GM19240 (cell line): ENCODE results near the gene TRABD2B.

ENCODE experiments used
- DNase-seq: peaks from one replicate; pipeline ENCODE4 v3.0.0; 2011; ENCODE audit warnings: low spot score; ENCODE audit not compliant: insufficient read length

The TRABD2B gene

DNA sequence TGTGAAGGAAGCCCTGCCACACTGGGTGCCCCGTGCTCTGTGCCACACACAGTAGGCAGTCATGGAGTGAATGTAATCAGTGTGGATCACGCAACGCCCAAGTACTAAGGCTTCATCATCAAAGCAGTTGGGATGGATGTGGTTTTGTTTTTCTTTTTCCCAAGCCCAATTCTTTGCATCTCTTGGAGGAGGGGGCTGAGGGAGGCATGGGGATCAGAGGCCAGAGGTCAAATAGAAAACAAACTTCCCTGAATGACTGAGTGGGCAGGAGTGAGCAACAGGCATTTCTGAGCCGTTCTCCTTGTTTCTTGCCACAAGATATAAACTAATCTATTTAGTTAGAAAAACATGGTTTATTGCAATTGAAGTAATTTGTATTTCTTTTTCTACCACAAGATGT, 85.3 kb downstream of the TRABD2B start:
- no peak for DNase-seq

DNA sequence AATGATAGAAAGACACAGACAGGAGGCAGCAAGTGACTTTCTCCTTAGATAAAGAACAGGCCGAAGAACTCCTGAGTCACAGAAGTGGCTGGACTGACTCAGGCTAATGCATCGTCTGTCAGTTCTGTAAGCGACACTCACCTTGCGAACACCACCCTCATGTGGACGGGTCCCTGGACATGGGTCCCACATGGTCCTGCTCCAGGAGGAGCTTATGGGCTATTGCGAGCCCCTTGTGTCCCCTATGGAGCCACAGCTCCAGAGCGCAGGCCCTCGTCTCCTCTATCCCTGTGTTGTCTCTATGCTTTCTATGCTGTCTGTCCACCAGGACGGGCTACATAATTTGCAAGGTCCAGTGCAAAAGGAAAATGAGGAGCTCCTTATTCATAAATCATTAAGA, 85.8 kb downstream of the TRABD2B start:
- DNase-seq: no peak

DNA sequence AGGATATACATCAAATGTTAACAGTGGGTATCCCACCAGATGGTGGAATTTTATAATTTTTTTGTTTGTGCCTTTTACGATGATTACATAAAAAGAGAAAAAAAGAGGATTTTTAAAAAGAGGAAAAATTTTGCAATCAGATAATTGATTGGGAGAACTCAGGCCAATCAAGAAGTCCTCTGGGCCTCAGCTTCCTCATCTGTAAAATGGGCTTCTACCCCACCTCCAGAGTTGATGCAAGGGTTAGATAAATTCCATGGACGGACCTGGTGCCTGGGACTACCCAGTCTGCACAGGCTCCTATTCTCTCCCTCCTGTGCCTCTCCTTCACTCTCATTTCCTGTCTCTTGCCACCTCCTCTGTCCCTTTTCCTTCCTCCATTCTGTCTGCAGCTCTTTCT, 88.9 kb downstream of the TRABD2B start:
- DNase-seq: no peak

DNA sequence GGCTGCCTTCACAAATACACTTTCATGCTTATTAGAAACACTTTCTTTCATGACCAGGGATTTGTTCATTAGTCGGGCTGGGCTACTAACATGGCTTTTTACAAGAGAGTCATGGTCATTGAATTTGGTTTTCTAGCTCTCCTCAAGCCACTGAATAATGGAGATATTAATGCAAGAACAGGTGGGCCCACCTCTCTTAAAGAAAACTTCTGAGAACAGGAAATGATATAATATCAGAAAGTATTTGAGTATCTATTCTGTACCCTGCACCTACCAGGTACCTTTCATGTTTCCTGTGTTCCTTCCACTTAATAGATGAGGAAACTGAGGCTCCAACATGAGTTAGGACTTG, 90.0 kb downstream of the TRABD2B start:
- no peak for DNase-seq

DNA sequence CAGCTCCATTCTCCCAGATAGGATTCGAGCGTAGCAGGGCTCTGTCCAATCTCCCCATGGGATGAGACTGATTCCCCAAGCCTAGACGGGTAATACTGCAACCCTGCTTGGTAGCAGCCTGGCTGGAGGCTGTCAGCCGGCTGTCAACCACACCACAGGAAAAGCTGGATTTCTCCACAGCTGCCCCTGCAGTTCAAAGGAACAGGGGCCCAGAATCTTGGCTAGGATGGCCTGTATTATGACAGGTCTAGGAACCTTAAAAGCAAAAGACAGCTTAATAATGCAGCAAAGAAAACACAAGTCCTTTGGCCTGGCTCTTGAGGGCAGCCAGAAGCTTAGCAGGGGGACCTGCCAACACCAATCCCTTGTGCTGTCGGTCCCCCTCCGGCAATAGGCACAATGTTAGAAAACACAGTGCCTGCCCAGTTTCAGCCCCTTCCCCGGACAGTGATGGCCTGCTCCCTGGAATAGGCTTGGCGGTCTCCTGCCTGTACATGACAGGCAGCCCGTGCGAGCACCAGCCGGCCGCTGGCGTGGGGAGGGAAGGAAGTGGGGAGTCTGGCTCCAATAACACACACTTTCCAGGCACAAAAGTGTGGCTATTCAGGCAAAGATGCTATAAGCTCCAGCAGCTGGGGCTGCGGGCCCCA, 90.5 kb downstream of the TRABD2B start:
- DNase-seq: no peak

DNA sequence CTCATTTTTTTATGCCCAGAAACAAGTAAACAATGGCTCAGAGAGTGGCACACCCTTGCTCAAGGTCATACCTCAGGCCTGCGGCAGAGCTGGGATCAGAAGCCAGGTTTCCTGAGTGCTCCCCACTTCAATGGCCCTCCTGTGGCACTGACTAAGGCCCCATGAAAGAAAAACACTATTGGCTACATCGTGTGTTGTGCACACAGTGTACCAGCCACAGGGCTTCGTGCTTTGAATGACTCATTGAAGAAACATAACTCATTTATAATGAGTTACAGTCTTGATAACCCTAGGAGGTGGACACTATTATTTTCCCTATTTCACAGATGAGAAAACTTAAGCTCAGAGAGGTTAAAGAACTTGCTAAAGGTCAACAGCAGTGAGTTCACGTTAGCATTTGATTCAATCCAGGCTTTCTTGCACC, 91.2 kb downstream of the TRABD2B start:
- no peak for DNase-seq

DNA sequence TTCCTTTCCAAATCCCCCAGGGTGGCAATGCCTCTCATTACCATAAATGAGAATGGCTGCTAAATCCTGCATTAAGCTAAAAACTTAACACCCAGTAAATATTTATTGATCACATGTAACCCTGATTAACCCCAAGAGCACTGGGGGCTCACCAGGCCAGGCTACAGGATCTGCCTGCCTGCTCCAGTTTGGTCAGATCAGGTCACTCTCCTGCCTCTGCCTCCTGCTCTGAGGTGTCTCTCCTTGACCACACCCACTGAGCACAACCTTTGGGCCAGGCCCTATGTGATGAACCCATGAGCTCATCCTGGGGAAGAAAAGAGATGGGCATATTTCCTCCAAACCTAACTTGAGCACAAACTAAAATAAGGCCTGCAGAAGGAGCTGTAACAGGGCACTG, 93.5 kb downstream of the TRABD2B start:
- no peak for DNase-seq

DNA sequence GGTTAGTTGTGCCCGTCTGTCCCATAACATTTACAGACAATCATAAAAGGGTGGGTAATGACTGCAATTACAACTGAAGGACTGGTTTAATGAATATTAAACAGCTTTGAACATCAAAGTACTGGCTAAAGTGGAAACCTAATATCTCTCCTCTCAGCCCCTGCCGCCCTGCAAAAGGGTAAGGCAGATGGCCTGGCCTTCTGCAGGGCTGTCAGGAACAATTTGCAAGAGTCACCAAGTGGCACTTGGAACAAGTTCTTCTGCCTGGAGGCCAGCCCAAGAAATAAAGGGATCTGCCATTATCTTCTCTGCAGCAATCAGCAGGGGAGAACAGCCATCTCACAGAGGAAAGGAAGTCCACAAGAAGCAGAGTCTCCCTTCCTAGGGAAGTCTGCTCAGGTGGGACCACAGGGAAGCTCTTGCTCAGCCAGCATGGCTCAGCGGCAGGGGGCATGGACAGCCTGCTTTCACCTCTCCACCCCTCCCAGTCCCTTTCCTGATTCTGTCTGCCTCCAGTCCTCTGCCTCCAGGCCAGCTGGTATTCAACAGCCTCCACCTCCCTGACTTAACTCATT, 96.1 kb downstream of the TRABD2B start:
- DNase-seq: no peak

DNA sequence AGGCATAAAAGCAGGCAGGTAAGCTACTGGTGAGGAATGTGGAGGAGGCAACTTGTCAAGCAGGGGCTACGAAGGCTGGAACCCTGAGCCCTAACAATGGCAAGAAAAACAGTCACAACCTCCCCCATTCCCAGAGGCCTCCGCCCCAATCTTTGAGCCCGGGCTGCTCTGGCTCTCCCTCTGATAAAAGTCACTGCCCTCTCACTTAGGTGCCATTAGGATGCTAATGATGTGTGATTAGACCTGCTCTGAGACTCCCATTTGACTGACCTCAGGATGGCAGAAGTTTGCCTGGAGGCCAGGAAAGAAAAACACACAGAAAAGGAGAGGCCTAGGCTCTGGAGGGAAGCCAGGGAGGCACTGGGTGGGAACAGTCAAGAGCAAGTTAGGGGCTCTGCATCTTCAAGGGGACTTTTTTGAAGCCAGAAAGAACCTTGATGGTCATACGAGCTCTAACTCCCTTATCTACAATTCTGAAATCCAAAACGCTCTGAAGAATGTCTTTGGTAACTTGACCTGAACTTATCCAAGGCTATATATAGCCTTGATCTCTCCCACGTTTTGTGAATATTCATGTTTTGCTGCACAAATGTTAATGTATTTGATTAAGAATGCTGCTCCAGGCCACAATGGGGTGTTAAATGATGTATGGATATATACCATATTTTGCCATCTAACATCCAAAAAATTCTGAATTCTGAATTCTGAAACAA, 98.9 kb downstream of the TRABD2B start:
- DNase-seq: no peak

DNA sequence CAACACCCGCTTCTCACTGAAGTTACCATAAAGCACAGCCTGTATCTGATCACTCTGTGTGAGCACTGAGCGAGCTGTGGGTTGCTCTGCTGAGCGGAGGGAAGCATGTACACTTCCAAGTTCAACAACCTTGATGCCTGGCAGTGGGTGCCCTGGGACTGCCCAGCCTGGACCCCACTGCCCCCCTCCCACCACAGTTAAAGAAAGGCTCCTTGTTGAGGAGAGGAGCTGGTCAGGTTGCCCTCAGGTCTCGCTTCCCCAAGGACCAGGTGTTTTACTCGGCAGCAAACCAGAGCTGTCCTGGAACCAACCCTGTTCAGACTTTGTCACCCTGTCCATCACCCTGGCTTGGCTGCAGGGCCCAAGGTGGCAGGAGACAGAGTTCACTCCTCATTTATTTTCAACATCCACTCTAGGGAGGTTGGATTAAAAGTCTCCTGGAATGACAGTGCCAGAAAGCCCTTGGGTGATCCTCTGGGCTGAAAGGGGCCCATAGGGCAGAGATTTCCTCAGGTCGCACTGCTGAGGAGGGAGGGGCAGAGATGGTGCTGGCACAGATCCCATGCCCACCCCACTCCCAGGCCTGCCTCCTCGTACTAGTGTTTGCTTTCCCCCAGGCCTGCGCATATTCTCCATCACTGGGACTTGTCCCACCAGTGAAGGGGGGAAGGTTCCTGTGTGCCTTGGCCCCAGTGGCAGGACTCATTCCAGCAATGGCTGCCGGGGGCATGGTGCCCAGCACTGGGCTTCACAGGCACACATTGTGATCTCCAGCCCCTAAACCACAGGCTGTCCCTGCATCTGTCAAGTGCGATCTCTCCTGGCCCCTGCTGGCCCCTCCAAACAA, 101.7 kb downstream of the TRABD2B start:
- DNase-seq: no peak

DNA sequence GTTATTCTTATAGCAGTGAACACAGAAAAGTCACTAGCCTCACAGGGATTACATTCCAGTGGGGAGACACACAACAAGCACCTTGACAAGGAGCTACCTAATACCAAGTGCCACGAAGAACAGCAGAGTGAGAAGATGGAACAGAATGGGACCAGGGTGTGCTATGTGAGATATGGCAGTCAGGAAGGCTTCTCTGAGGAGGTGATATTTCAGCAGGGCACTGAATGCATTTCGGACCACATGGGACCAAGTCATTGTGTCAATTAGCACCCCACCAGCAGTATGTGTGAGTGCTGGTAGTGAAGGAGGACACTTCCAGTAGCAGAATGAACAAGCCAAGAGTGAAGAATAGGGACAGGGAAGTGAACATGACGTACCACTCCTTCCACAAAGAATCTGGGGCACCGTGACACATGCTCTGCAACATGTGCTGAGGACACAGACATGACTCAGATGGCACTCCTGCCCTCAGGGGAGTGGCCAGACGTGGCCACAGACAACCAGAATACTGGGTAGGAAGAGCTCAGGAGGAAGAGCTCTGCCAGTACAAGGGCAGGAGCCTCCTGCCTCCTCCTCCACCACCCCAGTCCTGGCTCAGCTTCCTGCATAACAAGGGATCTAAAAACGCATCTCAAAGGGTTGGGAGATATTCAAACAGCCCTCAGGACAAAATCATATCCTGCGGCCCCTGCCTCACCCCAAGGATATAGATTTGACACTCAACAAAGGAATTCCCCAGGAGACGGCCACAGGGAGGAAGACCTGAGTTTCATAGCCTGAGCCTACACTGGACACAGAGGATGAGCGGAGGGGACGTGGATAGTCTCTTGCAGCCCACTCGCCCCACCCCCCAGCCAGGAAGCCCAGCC, 102.5 kb downstream of the TRABD2B start:
- no peak for DNase-seq

DNA sequence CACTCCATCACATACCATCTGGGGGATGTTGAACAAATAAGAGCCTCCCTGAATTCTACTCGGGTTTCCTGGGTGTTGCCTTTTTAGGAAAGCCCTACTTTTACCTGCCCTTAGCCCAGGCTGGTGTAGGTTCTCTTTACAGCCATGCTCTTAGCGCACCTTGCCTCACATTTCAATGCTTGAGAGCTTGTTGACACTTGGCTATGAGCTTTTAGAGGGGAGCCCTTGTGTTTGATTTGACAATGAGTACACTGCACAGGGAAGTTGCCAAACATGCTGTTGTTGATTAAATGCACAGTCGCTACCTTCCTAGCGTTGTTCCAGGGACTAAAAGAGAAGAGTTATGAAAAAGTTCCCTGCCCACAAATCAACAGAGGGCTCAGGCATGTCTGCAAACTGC, 103.8 kb downstream of the TRABD2B start:
- no peak for DNase-seq

DNA sequence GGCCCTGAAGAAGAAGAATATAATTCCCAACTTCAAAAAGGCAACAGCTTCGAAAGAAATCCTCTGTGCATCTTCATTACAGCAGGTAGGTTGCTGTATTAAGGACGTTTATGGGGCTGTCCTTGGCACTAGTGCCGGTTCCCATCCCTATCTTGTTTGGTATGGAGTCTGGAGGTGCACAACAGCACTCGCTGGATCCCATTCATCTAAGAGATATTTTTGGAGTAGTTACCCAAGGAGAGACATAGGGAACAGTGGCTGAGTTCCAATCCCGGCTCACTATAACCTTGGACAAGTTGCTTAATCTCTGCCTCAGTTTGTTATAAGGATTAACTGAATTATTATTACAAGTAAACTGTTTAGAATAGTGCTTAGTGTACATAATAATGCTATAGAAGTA, 106.4 kb downstream of the TRABD2B start:
- DNase-seq: no peak

DNA sequence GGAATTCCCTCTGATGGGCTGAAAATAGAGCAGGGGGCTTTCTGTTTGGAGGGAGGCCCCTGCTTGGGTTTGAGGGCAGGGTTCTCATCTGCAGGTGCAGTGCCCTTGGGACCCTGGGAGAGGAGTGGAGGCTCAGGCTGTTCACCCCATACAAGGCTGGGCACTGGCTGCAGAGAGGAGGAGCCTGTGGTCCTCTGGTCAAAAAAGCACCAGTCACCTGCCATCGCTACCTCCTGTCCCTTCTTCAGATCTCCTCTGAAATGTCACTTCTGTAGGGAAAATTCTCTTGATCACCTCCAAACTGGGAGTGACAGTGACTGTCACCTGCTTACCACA, 108.9 kb downstream of the TRABD2B start:
- DNase-seq: no peak

DNA sequence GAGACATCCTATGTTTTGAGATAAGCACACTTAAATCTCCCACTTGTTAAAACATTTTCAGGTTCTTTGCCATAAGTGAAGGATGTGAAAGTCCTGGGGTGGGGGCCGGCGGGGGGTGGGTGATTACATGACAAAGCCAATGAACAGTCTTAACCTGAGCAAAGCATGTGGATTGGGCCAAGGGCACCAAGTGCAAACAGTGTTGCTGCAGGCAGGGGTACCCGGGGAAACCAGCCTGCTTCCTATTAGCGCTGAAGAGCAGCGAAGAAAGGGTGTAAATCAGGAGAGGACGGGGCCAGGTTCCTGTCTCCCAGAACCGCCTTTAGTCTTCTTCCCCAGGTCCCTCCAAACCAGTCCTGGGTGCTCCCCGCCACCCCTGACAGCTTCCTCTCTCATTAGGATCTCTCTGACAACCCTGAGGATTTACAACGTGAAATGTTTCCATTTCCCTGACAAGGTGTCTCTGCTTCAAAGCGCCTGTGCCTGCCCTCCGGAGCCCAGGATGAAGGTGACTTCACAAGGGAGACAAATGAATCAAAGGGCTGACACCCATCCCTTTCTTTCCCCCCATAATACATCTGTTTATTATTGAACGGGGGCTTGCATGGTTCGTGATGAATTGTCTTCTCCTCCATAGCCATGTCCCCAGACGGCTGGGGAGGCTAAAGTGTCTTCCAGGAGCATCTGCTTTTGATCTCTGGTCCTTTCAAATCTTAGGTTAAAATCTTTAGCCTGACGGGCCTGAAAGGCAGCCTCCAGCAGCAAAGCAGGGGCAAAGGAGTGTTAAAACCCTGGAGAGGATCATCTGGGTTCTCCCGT, 109.5 kb downstream of the TRABD2B start:
- no peak for DNase-seq

DNA sequence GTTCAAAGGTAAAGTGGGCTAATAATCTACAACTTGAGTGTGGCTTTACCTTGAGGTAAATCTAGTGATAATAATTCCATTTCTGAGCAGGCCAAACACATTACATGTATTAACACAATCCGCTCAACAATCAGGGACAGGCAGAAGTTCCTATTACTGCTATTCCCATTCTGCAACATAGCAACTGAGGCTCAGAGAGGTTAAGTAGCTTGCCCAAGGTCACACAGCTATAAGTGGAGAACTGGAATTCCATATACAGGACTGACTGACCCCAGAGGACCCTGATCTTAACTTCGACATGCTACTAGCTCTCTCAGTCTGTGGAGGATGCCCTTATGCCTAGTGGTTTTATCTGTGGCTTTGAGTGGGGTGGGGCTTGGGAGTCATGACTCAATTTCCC, 110.1 kb downstream of the TRABD2B start:
- no peak for DNase-seq

DNA sequence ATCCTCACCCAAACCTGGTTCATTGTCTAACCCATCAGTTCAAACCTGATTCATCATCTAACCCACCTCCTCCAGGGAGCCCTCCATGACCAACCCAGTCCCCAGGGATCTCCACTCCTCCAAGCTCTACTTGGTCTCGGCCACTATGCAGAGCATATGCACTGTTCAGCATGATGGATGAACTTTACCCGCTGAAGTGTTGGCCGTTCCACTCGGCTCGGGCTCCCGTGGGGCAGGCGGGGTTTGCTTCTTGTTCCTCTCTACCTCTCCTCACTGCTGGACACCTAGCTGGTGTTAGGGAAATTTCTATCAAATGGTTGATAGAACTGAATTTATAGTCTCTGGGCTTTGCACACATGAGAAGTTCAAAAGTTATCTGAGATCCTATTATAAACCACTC, 111.0 kb downstream of the TRABD2B start:
- DNase-seq: no peak

DNA sequence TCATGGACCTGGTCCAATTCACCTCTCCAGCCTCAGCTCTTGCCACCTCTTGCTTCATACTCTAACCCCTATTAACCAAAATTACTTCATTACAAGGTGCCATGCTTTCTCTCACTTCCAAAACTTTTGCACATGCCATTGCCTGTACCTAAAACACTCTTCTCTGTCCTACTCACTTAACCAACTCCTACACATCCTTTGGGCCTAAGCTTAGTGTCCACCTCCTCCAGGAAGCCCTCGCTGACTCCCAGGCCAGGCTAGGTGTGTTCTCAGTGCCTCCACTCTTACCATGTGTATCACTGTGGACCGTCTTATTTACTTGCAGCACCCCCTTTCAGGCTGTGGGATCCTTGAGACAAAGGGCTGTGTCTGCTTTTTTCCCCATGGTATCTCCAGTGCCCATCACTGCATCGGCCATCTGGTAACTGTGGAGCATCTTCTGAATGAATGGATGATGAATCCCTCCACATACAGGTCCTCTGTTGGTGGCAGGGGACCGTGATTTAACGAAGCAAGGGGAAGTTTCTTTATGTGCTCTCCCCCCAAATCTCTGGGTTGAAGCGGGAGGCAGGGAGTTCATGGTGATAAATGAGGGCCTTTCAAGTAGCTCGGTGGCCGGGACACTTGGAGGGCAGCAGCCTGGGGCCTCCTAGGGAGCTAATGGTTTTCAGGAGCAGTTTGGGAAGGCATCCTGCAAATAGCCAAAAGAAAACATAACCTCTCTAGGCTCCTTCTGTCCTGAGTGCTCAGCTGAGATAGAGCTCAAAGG, 111.9 kb downstream of the TRABD2B start:
- DNase-seq: no peak

DNA sequence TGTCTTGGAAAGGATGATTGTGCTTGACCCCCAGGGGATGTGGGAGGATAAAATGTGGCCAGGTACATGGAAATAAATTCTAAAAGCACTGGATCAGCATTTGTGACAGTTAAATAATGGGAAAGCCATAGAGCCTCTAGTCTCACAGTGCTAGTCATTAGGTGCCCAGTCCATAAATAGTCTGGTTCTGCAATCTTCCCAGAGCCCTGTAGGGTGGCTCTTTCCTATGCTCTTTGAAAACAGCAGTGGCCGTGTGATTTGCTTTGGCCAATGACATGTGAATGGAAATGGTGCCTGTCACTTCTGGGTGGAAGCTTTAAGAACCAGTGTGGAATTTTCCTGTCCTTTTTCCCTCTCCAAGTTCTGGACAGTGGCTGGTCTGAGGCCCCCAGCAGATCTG, 113.2 kb downstream of the TRABD2B start:
- DNase-seq: no peak
